RWPE2 (cell line): ENCODE measurements around the gene EPB41L2.

Source experiments
- ATAC-seq: fragments of 200-7000 bp; cut with Tn5 transposase; 3 replicates; pipeline ENCODE4 v1.9.1; 2021; ENCODE audit warnings: low read depth
- DNase-seq: peaks from one replicate; pipeline ENCODE4 v3.0.0-alpha.2; 2020; ENCODE audit warnings: low spot score
- H3K27ac ChIP-seq: fragments of 450-650 bp; 2 replicates; pipeline ENCODE4 v1.5.1; 2017; ENCODE audit warnings: mild to moderate bottlenecking; ENCODE audit not compliant: poor library complexity, severe bottlenecking
- H3K27me3 ChIP-seq: fragments of 250-450 bp; sonication (Bioruptor Pico); 2 replicates; pipeline ENCODE4 v1.5.1; 2021; ENCODE audit warnings: mild to moderate bottlenecking, moderate library complexity; ENCODE audit not compliant: insufficient read depth, poor library complexity, severe bottlenecking
- H3K36me3 ChIP-seq: fragments of 250-450 bp; sonication (Bioruptor Pico); 2 replicates; pipeline ENCODE4 v1.5.1; 2020; ENCODE audit warnings: low read depth, mild to moderate bottlenecking, moderate library complexity
- H3K4me1 ChIP-seq: fragments of 250-450 bp; sonication (Bioruptor Pico); 2 replicates; pipeline ENCODE4 v1.5.1; 2021; ENCODE audit warnings: mild to moderate bottlenecking, moderate library complexity; ENCODE audit not compliant: insufficient read depth, poor library complexity, severe bottlenecking
- H3K4me3 ChIP-seq: fragments of 250-450 bp; sonication (Bioruptor Pico); 2 replicates; pipeline ENCODE4 v1.5.1; 2021; ENCODE audit warnings: mild to moderate bottlenecking, moderate library complexity; ENCODE audit not compliant: severe bottlenecking
- H3K9me3 ChIP-seq: fragments of 250-450 bp; sonication (Bioruptor Pico); 2 replicates; pipeline ENCODE4 v1.5.1; 2021; ENCODE audit warnings: mild to moderate bottlenecking, moderate library complexity; ENCODE audit not compliant: severe bottlenecking
- TF ChIP-seq, protein P1 (sequence below): fragments of 450-650 bp; IDR thresholded peaks from one replicate; pipeline ENCODE4 v1.5.1; 2017; ENCODE audit warnings: mild to moderate bottlenecking, moderate library complexity; ENCODE audit not compliant: poor library complexity, severe bottlenecking

The EPB41L2 gene

GRCh38 chr6:130840050-130840449 lies 223.0 kb downstream of the EPB41L2 start:
- no peaks in the 10 kb centered on the region; the same call in 1 of the 2 replicates for H3K36me3 ChIP-seq
- TF ChIP-seq, protein P1, sequence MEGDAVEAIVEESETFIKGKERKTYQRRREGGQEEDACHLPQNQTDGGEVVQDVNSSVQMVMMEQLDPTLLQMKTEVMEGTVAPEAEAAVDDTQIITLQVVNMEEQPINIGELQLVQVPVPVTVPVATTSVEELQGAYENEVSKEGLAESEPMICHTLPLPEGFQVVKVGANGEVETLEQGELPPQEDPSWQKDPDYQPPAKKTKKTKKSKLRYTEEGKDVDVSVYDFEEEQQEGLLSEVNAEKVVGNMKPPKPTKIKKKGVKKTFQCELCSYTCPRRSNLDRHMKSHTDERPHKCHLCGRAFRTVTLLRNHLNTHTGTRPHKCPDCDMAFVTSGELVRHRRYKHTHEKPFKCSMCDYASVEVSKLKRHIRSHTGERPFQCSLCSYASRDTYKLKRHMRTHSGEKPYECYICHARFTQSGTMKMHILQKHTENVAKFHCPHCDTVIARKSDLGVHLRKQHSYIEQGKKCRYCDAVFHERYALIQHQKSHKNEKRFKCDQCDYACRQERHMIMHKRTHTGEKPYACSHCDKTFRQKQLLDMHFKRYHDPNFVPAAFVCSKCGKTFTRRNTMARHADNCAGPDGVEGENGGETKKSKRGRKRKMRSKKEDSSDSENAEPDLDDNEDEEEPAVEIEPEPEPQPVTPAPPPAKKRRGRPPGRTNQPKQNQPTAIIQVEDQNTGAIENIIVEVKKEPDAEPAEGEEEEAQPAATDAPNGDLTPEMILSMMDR: no peak
- DNase-seq (no peak), ATAC-seq (no peak)
- H3K4me1 ChIP-seq: no peaks in the 10 kb centered on the region
- no peaks in the 10 kb centered on the region for H3K9me3 ChIP-seq
- H3K27me3 ChIP-seq: no peaks in the 10 kb centered on the region
- H3K27ac ChIP-seq: no peak overlapping the region
- no peak overlapping the region for H3K4me3 ChIP-seq

DNA sequence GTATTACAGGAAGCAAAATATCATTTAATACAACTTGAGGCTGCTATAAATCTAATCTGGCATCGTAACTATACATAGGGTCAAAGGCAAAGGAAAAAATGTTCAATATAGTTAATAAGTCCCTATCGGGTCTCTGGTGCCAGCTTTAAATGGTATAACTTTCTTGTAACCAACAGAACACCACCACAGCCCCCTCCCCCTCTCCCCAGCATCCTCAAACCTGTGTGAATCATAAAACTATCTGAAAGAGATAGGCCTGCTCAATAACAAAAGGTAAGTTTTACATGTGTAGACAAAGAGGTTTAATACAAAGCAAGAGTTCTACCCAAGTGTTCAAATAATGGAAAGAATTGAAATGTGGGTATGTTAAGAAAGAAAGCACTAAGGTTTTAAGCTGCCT lies 223.7 kb downstream of the EPB41L2 start:
- Histone ChIP-seq H3K27ac (no peak overlapping the region), H3K27me3 (no peaks in the 10 kb centered on the region), H3K9me3 (no peaks in the 10 kb centered on the region), H3K4me3 (no peak overlapping the region), H3K36me3 (no peaks in the 10 kb centered on the region; the same call in 1 of the 2 replicates), H3K4me1 (no peaks in the 10 kb centered on the region)
- DNase-seq (no peak), ATAC-seq (no peak)
- TF ChIP-seq, protein P1: no peak

DNA sequence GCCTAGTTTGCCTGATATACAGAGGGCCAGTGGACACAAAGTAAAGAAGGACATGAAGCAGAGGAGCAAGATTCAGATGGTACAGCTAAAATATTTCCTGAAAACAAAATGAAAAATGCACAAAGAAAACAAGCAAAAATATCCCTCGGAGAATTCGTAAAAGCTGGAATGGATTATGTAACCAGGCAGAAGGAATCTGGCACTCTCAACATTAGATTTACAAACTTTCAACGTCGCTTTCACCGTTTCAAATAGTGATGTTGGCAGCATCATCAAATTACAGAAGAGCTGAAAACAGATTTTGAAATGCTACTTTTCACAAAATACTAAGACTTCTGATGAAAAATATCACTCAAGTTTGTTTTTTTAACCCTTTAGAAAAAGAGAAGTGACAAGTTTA lies 224.1 kb downstream of the EPB41L2 start:
- DNase-seq (no peak), ATAC-seq (no peak)
- H3K27me3 ChIP-seq: no peaks in the 10 kb centered on the region
- no peak overlapping the region for H3K4me3 ChIP-seq
- H3K36me3 ChIP-seq: no peaks in the 10 kb centered on the region; the same call in 1 of the 2 replicates
- H3K4me1 ChIP-seq: no peaks in the 10 kb centered on the region
- TF ChIP-seq, protein P1: no peak
- no peaks in the 10 kb centered on the region for H3K9me3 ChIP-seq
- H3K27ac ChIP-seq: no peak overlapping the region

GRCh38 chr6:130838250-130838860 lies 224.7 kb downstream of the EPB41L2 start:
- Histone ChIP-seq H3K27ac (no peak overlapping the region), H3K9me3 (no peaks in the 10 kb centered on the region)

DNA sequence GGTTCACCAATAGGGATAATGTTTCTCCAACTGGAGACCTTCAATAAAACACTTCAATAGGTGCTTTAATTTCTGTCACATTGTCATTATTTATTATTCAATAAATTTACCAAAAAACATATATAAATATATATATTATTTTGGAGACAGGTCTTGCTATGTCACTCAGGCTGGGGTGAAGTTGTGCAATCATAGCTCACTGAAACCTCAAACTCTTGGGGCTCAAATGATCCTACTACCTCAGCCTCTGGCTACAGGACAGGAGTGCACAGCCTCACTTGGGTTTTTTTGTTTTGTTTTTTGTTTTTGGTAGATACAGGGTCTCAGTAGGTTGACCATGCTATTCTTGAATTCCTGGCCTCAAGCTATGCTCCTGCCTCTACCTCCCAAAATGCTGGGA lies 226.0 kb downstream of the EPB41L2 start:
- ATAC-seq (no peak), DNase-seq (no peak)
- no peaks in the 10 kb centered on the region; the same call in 1 of the 2 replicates for H3K36me3 ChIP-seq
- no peak overlapping the region for H3K4me3 ChIP-seq
- H3K9me3 ChIP-seq: no peaks in the 10 kb centered on the region
- TF ChIP-seq, protein P1: no peak
- H3K4me1 ChIP-seq: no peaks in the 10 kb centered on the region
- H3K27ac ChIP-seq: no peak overlapping the region
- no peaks in the 10 kb centered on the region for H3K27me3 ChIP-seq

More at GRCh38 chr6:130838250-130838860, 224.7 kb downstream of the EPB41L2 start:
- no peak for DNase-seq
- Histone ChIP-seq H3K4me3 (no peak overlapping the region), H3K36me3 (no peaks in the 10 kb centered on the region; the same call in 1 of the 2 replicates), H3K27me3 (no peaks in the 10 kb centered on the region), H3K4me1 (no peaks in the 10 kb centered on the region)
- no peak for ATAC-seq
- TF ChIP-seq, protein P1: no peak
